ENCODE measurements around the gene THSD4.
A peak's percentile ranks its signal among the peaks of the same experiment; 100 is the strongest.

Gene THSD4

DNA sequence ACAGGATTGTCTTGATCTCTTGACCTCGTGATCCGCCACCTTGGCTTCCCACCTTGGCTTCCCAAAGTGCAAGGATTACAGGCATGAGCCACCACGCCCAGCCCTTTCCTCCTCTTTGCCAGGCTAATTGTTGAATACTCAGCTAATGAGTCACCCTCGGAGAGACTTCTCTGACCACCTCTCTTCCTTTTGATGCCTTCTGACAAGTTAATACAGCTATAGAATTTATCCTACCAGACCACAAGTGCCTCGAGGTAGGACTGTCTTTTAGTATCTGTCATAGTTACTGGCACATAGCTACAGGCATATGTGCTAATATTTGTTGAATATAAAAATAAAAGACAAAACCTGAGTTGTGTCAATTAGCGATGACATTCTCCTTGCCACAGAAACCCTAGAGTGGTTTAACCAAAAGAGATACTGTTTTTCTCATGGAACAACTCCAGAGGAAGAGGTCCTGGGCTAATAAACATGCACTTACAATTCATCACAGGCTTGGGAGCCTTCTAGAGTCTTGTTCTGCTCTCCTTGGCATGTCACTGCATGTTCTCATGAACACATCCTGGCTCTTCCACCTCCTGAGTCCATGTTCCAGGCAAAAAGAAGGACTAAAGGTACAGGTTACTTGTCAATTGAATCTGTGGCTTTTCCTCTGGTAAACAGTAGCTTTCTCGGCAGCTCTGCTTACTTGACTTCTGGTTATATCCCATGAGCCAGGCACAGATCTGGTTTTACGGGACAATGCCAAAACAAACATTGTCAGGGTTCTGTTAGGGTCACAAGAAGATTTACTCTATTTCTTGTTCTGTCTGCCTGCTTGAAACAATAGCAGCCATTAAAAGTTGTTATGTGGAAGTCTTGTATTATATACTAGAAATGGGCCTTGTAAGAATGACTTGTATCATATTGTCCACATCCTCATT lies 332.3 kb downstream of the THSD4 start:
- H3K4me3 ChIP-seq (replicated peaks; ENCODE audit: low read depth, low read length) = no peak overlapping the region
- peak; percentile 18 for DNase-seq (ENCODE audit: low read depth)
- TF ChIP-seq, protein P1, sequence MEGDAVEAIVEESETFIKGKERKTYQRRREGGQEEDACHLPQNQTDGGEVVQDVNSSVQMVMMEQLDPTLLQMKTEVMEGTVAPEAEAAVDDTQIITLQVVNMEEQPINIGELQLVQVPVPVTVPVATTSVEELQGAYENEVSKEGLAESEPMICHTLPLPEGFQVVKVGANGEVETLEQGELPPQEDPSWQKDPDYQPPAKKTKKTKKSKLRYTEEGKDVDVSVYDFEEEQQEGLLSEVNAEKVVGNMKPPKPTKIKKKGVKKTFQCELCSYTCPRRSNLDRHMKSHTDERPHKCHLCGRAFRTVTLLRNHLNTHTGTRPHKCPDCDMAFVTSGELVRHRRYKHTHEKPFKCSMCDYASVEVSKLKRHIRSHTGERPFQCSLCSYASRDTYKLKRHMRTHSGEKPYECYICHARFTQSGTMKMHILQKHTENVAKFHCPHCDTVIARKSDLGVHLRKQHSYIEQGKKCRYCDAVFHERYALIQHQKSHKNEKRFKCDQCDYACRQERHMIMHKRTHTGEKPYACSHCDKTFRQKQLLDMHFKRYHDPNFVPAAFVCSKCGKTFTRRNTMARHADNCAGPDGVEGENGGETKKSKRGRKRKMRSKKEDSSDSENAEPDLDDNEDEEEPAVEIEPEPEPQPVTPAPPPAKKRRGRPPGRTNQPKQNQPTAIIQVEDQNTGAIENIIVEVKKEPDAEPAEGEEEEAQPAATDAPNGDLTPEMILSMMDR (IDR thresholded peaks at IDR 0.05; ENCODE audit: low read length, missing control alignments) = no peak

- no peak overlapping the region for H3K4me3 ChIP-seq (replicated peaks; ENCODE audit: low read depth, low read length)
- DNase-seq (ENCODE audit: low read depth) = peak; percentile 83
- TF ChIP-seq, protein P1 (IDR thresholded peaks at IDR 0.05; ENCODE audit: low read length, missing control alignments) = peak; percentile 95
Observed at GRCh38 chr15:71448688-71449114, 333.4 kb downstream of the THSD4 start.

DNA sequence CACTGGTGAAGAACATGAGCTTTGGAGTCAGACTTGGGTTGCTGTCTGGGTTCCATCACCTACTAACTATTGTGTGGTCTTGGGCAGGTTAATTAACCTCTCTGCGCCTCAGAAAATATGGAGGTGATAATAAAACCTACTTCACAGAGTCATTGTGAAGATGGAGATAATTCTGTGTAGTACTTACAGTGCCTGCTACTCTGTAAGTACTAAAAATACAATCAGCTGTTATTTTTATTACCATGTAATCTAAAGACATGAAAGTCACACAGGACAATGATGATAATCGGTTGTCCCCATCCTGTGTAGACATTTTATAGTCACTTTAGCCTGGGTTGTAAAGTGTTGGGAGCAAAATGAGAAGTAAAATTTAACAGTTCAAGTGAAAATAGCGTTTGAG lies 334.1 kb downstream of the THSD4 start:
- TF ChIP-seq, protein P1 (IDR thresholded peaks at IDR 0.05; ENCODE audit: low read length, missing control alignments) = no peak
- no peak overlapping the region for H3K4me3 ChIP-seq (replicated peaks; ENCODE audit: low read depth, low read length)
- no peak for DNase-seq (ENCODE audit: low read depth)

DNA sequence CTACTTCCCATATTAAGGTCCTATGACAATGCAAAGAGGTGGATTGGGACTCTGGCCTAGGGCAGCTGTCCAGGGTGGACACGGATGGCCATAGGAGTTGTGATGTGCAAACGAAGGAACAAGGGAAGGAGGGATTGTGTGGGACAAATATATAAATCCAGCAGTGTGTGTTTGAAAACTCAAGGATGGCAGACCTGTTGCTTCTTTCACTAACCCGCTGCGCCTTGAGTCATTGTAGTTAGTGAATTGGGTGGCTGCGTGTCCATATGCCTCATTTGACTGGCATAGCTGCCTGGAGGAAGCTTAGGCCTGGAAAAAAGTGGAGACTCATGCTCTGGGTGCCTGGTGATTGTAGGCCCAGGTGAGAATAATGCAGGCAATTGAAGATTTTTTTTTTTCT lies 334.7 kb downstream of the THSD4 start:
- TF ChIP-seq, protein P1 (IDR thresholded peaks at IDR 0.05; ENCODE audit: low read length, missing control alignments) = no peak
- no peak overlapping the region for H3K4me3 ChIP-seq (replicated peaks; ENCODE audit: low read depth, low read length)
- no peak for DNase-seq (ENCODE audit: low read depth)

- H3K4me3 ChIP-seq (replicated peaks; ENCODE audit: low read depth, low read length) = no peak overlapping the region
- TF ChIP-seq, protein P1 (IDR thresholded peaks at IDR 0.05; ENCODE audit: low read length, missing control alignments) = no peak
- DNase-seq (ENCODE audit: low read depth) = peak; percentile 24
Observed at GRCh38 chr15:71451130-71451529, 335.9 kb downstream of the THSD4 start.

- TF ChIP-seq, protein P1 (IDR thresholded peaks at IDR 0.05; ENCODE audit: low read length, missing control alignments) = no peak
- H3K4me3 ChIP-seq (replicated peaks; ENCODE audit: low read depth, low read length) = no peak overlapping the region
- no peak for DNase-seq (ENCODE audit: low read depth)
Observed at GRCh38 chr15:71452893-71453292, 337.6 kb downstream of the THSD4 start.

Data from fibroblast of pulmonary artery (primary cell).